Keratinocyte (primary cell): ENCODE results near the gene THSD7B.

Experiments used
- EZH2 ChIP-seq: IDR thresholded peaks from one replicate; pipeline ENCODE4 v1.6.1; 2012; ENCODE audit warnings: inconsistent platforms, mild to moderate bottlenecking, low read length, moderate library complexity
- TF ChIP-seq, protein P1 (sequence below), 3 experiments: IDR thresholded peaks in 1 of 3; conservative IDR thresholded peaks in 1 of 3; optimal IDR thresholded peaks in 1 of 3; 2 replicates in 2 of 3; 3 replicates in 1 of 3; pipeline versions ENCODE3 to v1.5.1; 2011; ENCODE audit warnings: low read length in 3 of 3, mild to moderate bottlenecking in 3 of 3, moderate library complexity in 2 of 3, control low read depth in 1 of 3, inconsistent platforms in 1 of 3; ENCODE audit not compliant: insufficient read depth in 2 of 3; ENCODE audit errors: extremely low read depth in 1 of 3

DNA sequence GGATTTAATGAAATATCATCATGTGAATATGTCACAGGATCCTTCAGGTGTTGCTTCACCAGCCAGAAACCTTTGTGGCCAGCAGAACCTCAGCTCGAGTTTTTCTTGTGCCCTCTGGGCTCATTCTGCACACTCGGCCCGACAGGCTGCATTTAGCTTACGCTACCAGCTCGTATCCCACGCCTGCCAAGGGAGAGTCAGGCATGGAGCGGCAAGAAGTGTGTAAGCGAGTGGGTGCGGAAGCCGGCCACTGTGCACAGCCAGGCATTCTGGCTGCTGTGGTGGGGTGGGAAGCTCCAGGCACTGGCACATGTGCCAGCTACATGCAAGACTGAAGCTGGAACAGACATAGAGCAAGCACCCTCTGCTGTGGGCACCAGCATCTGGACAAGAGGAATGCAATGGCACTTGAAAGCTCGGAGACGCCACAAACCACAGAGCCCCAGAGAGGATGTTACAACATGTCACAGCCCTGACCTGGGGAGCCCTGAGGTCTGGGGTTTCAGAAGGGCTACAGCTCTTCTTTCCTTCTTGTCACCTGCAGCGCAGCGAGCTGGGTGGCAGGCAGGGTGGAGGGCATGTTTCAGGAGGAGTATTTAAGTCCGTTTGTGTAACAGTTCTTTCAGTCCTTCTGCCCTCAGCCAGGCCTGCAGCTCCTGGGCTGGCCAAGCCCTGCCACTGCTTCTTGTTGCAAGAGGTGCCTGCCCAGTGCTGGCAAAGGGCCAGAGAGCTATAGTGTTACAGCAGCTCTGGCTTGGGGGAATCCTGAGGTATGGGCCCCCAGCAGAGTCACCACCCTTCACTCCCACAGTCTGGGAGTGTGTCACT, 941.7 kb downstream of the THSD7B start:
- TF ChIP-seq, protein P1, sequence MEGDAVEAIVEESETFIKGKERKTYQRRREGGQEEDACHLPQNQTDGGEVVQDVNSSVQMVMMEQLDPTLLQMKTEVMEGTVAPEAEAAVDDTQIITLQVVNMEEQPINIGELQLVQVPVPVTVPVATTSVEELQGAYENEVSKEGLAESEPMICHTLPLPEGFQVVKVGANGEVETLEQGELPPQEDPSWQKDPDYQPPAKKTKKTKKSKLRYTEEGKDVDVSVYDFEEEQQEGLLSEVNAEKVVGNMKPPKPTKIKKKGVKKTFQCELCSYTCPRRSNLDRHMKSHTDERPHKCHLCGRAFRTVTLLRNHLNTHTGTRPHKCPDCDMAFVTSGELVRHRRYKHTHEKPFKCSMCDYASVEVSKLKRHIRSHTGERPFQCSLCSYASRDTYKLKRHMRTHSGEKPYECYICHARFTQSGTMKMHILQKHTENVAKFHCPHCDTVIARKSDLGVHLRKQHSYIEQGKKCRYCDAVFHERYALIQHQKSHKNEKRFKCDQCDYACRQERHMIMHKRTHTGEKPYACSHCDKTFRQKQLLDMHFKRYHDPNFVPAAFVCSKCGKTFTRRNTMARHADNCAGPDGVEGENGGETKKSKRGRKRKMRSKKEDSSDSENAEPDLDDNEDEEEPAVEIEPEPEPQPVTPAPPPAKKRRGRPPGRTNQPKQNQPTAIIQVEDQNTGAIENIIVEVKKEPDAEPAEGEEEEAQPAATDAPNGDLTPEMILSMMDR (optimal IDR thresholded peaks at IDR 0.05 in 1 of 3, IDR thresholded peaks at IDR 0.05 in 1 of 3, conservative IDR thresholded peaks at IDR 0.05 in 1 of 3; ENCODE audit: extremely low read depth in 1 of 3, insufficient read depth in 2 of 3, low read length in 3 of 3), result no peak
- TF ChIP-seq EZH2, result no peak
